8988T (cell line): ENCODE data around the gene SH2B2.

ENCODE experiments used
- DNase-seq: peaks from one replicate; pipeline ENCODE4 v3.0.0; 2011

The SH2B2 gene

DNA sequence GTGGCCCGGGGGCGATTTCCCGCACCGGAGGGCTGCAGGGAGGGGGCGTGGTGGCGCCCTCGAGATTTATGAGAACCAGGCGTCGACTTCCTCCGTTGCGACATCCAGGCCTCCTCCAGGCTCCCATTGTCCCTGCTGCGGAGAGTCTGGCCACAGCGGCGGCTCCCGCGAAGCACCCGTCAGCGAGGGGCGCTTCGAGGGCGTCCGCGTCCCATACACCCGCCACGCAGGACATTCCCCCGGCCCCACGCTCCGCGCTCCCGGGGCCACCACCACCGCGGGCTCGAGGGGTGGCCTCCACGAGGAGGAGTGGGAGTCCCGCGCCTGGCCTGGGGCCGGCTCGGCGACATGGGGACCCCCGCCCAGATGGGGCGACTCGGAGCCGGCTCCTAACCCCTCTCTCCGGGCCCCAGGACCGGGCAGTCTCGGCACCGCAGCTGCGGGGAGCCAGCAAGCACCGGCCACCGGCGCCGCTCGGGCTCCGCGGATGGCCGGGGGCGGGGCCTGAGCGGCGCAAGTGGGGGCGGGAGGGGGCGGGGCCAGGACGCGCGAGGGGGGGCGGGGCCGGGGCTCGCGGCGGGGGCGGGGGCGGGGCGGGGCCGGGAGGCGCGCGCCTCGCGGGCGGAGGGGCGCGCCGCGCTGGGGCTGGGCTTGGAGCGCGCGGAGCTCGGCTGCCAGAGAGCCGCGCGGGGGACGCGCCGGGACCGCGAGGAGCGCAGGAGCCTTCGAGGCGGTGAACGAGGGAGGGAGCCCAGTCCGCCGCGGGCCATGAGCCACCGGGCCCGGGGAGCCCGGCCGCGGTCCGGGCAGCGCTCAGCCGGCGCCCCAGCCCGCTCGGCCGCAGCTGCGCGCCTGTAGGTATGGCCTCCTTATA is at the start of gene SH2B2:
TSS of gene SH2B2 (plus strand) at position 632 of the 874 bp plus-strand sequence. CDS start 13,683 bp downstream, outside the sequence.
- no peak for DNase-seq

DNA sequence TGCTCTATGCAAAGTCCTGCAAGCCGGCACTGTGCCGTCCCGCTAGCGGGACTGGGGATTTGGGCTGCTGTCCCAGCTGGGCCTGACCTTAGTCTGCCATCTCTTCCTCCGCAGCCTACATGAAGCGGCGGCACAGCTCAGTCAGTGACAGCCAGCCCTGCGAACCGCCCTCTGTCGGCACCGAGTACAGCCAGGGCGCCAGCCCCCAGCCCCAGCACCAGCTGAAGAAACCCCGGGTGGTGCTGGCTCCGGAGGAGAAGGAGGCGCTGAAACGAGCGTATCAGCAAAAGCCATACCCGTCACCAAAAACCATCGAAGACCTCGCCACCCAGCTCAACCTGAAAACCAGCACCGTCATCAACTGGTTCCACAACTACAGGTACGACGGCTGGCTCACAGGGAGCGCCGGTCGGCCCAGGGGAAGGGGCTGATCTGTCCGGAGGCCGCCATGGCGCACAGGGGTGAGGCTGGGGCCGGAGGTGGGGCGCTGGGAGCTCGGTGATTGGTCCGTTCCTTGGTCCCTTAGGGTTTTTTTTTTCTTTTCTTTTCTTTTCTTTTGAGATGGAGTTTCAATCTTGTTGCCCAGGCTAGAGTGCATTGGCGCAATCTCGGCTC is 47.4 kb upstream of the SH2B2 start:
- no peak for DNase-seq

DNA sequence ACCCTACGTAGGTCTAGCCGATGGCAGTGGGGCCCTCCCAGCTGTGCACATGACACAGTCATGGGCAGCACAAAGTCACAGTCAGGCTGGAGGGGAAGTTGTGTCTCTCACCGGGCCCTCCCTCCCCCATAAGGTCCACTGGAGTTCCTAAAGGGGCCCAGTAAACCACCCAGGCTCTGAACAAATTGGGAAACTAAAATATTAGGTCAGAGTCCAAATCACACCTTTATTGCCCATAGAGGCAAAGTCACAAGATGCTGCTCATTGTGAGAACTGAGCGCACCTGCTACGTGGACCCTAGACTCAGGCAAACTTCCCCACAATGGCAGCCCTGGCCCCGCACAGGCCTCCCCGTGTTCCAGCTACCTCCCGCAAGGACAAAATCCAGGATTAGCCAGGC is 45.2 kb upstream of the SH2B2 start:
- DNase-seq, result no peak

DNA sequence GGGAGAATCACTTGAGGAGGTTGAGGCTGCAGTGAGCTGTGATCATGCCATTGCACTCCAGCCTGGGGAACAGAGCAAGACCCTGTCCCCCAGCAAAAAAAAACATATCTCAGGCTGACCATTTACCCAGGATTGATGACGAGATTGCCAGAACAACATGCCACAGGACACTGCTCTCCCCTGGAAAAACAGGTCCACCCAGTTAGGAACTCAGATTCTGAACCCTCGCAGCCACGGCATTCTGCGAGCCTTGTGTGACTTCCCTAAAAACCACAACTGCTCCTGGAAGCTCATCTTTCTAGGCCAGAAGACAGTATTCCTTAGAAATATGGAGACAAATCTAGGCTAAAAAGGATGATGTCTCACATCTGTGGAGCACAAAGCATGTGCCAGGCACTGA is 42.1 kb upstream of the SH2B2 start:
- DNase-seq, result no peak

GRCh38 chr7:102248081-102248455 is 38.6 kb upstream of the SH2B2 start:
- DNase-seq, result no peak

DNA sequence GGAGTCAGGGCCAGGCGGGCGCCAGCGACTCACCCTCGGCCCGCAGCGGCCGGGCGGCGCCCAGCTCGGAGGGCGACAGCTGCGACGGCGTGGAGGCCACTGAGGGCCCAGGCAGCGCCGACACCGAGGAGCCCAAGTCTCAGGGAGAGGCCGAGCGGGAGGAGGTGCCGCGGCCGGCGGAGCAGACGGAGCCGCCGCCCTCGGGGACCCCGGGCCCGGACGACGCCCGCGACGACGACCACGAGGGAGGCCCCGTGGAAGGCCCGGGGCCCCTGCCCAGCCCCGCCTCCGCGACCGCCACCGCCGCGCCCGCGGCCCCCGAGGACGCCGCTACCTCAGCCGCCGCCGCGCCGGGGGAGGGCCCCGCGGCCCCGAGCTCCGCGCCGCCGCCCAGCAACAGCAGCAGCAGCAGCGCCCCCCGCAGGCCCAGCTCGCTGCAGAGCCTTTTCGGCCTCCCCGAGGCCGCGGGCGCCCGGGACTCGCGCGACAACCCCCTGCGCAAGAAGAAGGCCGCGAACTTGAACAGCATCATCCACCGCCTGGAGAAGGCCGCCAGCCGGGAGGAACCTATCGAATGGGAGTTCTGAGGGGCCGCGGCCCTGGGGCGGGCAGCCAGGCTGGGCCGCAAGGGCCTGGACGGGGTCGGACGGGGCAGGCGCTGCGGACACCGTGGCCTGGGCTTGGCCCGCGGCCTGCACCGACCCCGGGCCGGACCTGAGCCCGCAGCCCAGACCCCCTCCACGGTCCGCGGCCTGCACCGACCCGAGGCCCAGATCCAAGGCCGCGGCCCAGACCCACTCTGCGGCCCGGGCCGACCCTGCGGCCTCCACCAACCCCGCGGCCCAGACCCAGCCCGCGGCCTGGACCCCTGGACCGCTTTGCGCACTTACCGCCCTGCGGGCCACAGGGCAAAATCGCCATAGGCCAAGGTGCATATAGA is 37.9 kb upstream of the SH2B2 start:
- no peak for DNase-seq

DNA sequence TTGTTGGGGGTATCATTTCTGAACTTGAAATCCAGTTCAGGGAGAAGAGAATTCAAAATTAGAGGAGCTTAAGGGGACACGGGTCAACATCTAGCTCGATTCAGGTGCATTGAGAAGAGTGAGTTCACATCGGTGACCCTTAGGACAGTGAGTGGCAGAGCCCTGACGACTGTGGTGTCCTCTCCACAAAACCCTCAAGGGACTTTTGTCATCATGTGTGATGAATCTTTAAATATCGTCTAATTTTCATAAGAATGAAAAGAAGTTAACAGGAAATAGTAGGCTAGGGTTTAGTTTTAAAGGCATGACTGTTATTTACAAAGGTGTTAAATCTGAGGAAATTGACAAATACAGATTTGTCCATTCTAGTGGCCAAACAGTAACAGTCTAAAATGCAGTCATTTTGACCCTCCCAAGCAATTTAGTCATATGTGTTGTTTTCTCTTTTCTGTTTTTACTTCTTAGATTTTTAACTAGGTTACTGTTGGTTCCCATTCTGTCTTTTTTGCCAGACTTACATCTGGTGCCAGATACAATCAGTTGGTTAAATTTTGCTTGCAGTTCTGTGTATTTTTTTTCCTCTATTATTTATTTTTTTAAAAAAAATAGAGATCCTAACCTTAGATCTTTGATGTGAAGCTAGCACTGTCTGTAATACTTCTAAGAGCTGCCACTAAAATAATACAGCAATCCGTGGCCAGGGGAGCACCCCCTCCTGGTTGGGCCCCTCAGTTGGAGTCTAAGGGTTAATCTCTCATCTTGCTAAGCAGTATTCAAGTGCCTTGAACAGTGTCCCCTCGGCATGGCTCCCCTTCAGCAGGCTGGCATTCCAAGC is 34.9 kb upstream of the SH2B2 start:
- DNase-seq, result no peak

DNA sequence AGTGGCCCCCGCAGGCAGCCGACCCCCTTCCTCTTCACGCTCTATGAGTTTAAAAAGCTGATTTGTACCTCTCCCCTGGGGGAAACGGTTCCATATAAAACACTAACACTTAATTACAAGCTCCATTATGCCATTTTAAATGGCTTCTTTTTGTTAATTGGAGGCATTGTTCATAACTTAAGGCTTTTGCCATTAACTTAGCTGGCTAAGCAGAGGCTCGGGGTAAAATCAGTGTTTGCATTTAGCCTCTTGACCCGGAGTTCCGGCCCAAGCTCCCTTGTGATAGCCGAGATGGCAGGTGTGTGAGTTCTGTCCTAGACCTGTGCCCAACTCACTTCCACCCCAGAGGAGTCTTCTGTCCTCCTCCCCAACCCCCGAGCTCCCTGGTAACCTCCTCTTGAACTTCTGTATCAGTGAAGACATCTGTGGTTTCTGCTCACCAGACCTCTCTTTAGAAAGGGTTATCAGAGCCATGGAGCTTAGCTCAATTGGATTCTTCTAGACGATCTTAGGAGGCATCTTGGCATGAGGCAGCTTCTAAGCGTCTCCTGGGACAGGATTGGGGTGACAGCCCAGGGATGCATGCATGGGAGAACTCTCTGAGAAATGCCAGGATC is 34.2 kb upstream of the SH2B2 start:
- DNase-seq, result no peak

GRCh38 chr7:102253066-102253972 is 33.3 kb upstream of the SH2B2 start:
- no peak for DNase-seq

- DNase-seq, result no peak
Observed at GRCh38 chr7:102253973-102254370, 32.7 kb upstream of the SH2B2 start.

- no peak for DNase-seq
Observed at GRCh38 chr7:102254521-102254920, 32.1 kb upstream of the SH2B2 start.

DNA sequence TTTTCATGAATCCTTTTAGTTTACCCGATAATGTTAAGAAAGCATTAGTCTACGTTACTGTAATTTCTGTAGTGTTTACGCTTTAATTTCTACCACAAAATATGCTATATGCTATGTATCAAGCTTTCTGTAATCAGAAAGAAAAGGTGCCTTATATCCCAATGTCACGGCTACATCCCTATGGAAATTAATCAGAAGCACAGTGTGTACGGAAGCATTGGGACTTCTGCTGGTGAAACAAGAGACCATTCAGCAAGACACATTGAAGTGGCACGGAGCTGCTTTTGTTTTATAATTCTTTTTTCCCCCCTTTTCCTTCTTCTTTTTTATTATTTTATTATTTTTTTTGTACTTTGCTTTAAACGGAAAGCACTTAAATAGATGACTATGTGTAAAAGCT is 31.2 kb upstream of the SH2B2 start:
- DNase-seq, result no peak

DNA sequence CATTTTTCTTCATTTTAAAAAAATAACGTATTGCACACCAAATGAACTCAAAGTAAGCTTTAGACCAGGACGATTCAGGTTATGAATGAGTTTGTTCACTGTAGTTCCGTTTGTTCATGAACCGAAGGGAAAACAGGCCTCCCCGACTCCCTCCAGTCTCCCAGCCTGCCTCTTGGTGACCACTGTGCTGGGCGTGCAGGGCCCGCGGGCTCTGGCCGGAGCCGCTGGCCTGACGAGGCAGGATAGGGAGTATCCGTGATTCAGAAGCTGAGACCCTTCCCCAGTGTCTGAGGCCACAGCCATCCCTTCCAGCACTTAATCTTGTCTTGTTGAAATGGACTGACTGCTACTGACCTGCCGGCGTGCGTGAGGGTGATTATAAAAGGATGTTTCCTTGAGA is 30.8 kb upstream of the SH2B2 start:
- no peak for DNase-seq

DNA sequence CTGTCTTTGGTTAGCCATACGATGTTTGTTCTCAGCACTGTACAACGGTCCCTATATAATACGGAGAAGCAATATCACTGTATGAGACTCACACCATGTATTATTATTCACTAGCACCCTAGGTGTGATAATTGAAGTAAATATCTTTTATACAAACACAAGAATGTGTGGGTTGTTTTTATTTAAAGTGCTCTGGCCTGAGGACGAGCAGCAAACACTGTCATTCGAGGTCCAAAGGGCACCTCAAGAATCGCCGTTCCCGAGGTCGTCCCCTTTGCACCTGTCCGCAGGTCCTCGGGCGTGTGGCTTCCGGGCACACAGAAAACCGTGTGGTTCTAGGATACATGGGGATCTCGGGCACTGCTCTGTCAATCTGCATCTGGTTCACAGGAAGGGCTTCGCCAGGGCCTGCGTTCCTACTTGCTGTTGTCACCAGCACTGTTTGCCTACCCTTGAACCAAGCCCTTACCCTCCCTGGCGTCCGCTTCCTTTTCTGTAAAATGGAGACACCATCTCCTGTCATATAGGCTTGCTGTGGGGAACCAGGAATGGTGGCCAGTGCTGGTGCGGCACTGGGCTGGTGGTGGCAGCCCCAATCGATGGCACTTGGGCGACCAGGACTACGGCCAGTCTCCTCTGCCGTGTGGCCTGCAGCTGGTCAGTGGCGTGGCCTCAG is 28.5 kb upstream of the SH2B2 start:
- DNase-seq, result no peak

GRCh38 chr7:102258749-102259107 is 27.9 kb upstream of the SH2B2 start:
- DNase-seq, result no peak

- DNase-seq, result no peak
Observed at GRCh38 chr7:102260856-102261255, 25.8 kb upstream of the SH2B2 start.

GRCh38 chr7:102261451-102261850 is 25.2 kb upstream of the SH2B2 start:
- no peak for DNase-seq

DNA sequence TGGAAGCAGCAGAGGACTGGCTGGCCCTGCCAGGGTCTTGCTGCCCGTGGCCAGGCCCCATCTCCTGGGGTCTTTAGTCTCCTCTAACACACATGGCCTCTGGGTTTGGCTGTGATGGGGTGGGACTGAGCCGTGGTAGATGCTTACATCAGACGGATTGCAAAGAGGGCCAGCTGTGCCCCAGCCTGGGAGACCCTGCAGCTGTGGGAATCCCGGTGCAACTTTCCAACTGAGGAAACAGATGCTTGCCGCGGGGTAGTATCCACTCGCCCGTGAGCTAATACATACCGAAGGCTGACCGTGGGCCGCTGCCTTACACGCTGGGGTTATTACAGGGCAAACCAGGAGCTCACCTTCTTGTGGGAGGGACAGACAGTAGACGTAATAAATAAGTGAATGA is 24.1 kb upstream of the SH2B2 start:
- no peak for DNase-seq

DNA sequence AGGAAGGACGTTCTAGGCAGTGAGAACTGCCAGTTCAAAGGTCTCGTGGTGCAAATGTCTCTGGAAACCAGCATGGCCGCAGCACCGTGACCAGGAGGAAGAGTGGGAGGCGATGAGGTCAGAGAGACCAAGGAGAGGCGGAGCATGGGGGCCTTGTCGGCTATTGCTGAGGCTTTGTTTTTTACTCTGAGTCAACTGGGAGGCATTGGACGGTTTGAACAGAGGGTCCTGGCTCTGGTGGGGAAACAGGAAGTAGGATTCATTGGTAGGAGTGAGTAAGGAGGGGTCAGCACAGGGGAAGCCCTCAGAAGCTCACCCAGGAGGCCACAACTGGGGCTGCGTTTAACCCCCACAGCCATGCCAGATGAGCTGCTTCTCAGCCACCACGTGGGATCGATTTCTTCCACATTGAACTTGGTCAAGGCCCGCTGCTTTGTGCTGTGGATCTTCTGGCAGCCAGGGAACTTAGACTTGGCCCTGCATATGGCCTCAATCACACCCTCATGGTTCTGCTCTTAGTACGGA is 22.2 kb upstream of the SH2B2 start:
- no peak for DNase-seq

- no peak for DNase-seq
Observed at GRCh38 chr7:102266541-102266940, 20.1 kb upstream of the SH2B2 start.
